Measurements from ENCODE around the gene MRPL17.

MRPL17 gene

DNA sequence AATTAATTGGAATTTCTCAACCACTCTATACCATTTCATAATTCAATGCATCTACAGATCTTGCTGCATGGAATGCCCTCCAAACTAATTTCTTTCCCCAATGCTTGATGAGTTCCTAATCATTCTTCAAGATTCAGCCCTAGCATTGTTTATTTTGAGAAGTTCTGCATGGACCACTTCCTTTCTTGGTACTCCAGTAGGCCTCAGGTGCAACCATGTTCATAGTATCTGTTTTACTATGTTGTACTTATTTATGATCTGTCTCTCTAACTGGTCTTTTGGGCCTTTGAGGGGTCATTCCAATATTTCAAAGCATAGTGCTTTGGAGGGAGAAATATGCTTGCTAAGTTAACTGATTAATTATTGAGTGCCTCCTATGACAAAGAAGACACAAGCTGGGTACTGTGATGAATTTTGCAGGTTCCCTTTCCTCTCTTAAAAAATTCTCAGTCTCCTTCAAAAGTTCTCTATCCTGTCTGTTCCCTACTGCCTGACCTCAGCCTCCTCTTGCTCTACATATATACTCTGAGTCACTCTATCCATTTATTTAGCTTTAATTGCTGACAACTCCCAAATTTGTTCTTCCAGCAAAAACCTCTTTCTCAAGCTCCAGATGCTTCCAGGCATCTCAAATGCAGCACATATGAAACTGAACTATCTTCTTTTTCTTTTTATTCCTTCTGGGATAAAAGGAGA is 9.5 kb downstream of the MRPL17 start:
- peak overlapping the region; percentile 7; the same call in 1 of the 2 replicates for H3K4me2 ChIP-seq (ENCODE audit: low read length)
- no peak overlapping the region for H3K4me3 ChIP-seq (ENCODE audit: low read length)
- no peaks in the 10 kb centered on the region for H4K20me1 ChIP-seq (ENCODE audit: insufficient read depth, low read length)
- no peak overlapping the region for H3K27ac ChIP-seq (ENCODE audit: low read length)
- H2AFZ ChIP-seq (ENCODE audit: low read depth, low read length), result no peak overlapping the region
- H3K79me2 ChIP-seq (ENCODE audit: low read length), result no peaks in the 10 kb centered on the region
- TF ChIP-seq, protein P1, sequence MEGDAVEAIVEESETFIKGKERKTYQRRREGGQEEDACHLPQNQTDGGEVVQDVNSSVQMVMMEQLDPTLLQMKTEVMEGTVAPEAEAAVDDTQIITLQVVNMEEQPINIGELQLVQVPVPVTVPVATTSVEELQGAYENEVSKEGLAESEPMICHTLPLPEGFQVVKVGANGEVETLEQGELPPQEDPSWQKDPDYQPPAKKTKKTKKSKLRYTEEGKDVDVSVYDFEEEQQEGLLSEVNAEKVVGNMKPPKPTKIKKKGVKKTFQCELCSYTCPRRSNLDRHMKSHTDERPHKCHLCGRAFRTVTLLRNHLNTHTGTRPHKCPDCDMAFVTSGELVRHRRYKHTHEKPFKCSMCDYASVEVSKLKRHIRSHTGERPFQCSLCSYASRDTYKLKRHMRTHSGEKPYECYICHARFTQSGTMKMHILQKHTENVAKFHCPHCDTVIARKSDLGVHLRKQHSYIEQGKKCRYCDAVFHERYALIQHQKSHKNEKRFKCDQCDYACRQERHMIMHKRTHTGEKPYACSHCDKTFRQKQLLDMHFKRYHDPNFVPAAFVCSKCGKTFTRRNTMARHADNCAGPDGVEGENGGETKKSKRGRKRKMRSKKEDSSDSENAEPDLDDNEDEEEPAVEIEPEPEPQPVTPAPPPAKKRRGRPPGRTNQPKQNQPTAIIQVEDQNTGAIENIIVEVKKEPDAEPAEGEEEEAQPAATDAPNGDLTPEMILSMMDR (IDR thresholded peaks at IDR 0.05; ENCODE audit: low read depth, low read length), result no peak
- no peak overlapping the region for H3K9ac ChIP-seq (ENCODE audit: low read length)
- no peaks in the 10 kb centered on the region for H3K27me3 ChIP-seq (ENCODE audit: low read depth, low read length)
- H3K9me3 ChIP-seq (ENCODE audit: insufficient read depth, low read length), result no peaks in the 10 kb centered on the region
- H3K36me3 ChIP-seq (replicated peaks; ENCODE audit: low read depth, low read length), result peaks cover 4% of the 10 kb centered on the region
- H3K4me1 ChIP-seq (ENCODE audit: low read length), result peaks cover 11% of the 10 kb centered on the region

DNA sequence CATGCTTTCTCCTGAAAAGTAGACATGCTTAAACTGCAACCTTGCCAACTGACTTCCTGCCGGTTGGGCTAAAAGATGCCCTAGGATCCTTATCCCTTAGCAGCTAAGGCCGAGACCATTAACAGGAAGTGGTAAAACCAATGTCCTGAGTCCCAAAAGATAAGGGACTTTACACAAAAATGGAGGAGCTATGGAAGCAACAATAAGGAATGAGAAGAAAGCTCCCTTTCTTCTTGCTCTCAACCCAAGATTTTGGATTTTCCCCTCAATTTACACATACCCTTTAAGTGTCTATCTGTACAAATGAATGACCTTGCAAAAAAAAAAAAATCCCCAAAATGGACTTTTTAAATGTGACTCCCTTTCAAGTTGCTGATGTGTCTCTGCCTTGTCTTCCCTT is 11.1 kb downstream of the MRPL17 start:
- no peaks in the 10 kb centered on the region for H3K27me3 ChIP-seq (ENCODE audit: low read depth, low read length)
- no peak overlapping the region for H3K4me3 ChIP-seq (ENCODE audit: low read length)
- no peaks in the 10 kb centered on the region for H4K20me1 ChIP-seq (ENCODE audit: insufficient read depth, low read length)
- H2AFZ ChIP-seq (ENCODE audit: low read depth, low read length), result no peak overlapping the region
- peaks cover 17% of the 10 kb centered on the region for H3K4me1 ChIP-seq (ENCODE audit: low read length)
- H3K4me2 ChIP-seq (ENCODE audit: low read length), result no peak overlapping the region
- no peaks in the 10 kb centered on the region for H3K9me3 ChIP-seq (ENCODE audit: insufficient read depth, low read length)
- H3K9ac ChIP-seq (ENCODE audit: low read length), result no peak overlapping the region
- TF ChIP-seq, protein P1 (IDR thresholded peaks at IDR 0.05; ENCODE audit: low read depth, low read length), result no peak
- no peak for TF ChIP-seq EZH2phosphoT487 (IDR thresholded peaks at IDR 0.05; ENCODE audit: low read depth)
- no peaks in the 10 kb centered on the region for H3K79me2 ChIP-seq (ENCODE audit: low read length)
- H3K27ac ChIP-seq (ENCODE audit: low read length), result no peak overlapping the region
- peaks cover 2% of the 10 kb centered on the region for H3K36me3 ChIP-seq (replicated peaks; ENCODE audit: low read depth, low read length)

DNA sequence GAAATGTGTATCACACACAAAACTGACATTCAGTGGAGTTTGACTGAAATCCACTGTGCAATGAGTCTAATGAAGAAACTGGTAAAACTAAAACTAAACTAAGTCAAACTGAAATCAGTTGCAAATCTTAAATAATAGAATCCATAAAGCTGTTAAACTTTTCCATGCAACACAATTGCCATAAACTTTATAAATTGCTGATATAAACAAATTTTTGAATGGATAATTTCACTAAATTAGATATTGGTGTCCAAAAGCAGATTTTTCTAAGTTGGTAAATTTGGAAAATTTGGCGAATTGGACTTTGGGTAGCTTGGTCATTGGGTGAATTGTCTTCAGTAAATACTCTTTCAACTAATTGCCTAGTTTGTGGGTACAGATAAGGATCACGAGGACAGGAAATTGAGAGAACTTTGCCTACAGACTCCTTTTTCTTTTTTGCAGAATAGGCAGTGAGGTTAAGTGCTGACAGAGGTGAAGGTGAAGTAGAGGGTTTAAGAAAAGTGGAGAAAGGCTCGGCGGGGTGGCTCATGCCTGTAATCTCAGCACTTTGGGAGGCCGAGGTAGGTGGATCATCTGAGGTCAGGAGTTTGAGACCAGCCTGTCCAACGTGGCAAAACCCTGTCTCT is 12.8 kb downstream of the MRPL17 start:
- Histone ChIP-seq H3K27me3 (ENCODE audit: low read depth, low read length) (no peaks in the 10 kb centered on the region), H3K27ac (ENCODE audit: low read length) (no peak overlapping the region), H3K4me3 (ENCODE audit: low read length) (no peak overlapping the region), H3K79me2 (ENCODE audit: low read length) (no peaks in the 10 kb centered on the region), H2AFZ (ENCODE audit: low read depth, low read length) (no peak overlapping the region), H3K9ac (ENCODE audit: low read length) (no peak overlapping the region), H4K20me1 (ENCODE audit: insufficient read depth, low read length) (no peaks in the 10 kb centered on the region), H3K9me3 (ENCODE audit: insufficient read depth, low read length) (no peaks in the 10 kb centered on the region), H3K36me3 (replicated peaks; ENCODE audit: low read depth, low read length) (peaks cover 2% of the 10 kb centered on the region), H3K4me2 (ENCODE audit: low read length) (no peak overlapping the region), H3K4me1 (ENCODE audit: low read length) (peaks cover 17% of the 10 kb centered on the region)
- TF ChIP-seq, protein P1 (IDR thresholded peaks at IDR 0.05; ENCODE audit: low read depth, low read length), result no peak
- no peak for TF ChIP-seq EZH2phosphoT487 (IDR thresholded peaks at IDR 0.05; ENCODE audit: low read depth)

DNA sequence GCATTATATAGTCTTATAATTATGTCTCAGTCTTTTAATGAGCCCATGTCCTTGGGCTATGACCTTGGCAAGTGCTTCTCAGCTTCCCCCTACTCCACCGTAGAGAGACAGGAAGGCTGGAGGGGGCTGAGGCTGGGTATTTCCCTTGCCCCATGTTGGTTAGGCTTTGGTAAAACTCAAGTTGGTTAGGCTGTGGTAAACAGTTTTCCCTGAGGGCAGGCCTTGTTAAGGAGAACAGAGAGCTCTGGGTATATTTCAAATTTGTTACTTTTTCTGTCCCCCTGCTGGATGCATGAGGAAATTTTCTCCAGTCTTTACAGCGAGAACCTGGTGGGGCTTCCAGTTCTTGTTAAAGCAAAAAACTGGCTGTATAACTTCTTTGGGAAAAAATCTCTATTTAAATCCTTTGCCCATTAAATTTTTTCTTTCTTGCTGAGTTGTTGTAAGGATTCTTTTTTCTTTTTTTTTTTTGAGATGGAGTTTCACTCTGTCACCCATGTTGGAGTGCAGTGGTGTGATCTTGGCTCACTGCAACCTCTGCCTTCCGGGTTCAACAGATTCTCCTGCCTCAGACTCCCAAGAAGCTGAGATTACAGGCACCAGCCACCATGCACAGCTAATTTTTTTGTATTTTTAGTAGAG is 15.3 kb downstream of the MRPL17 start:
- Histone ChIP-seq H2AFZ (ENCODE audit: low read depth, low read length) (peak overlapping the region; percentile 75; the same call in 1 of the 2 replicates), H3K36me3 (replicated peaks; ENCODE audit: low read depth, low read length) (no peaks in the 10 kb centered on the region), H3K9me3 (ENCODE audit: insufficient read depth, low read length) (no peaks in the 10 kb centered on the region), H4K20me1 (ENCODE audit: insufficient read depth, low read length) (no peaks in the 10 kb centered on the region), H3K27ac (ENCODE audit: low read length) (no peak overlapping the region), H3K4me2 (ENCODE audit: low read length) (peak overlapping the region; percentile 0; the same call in 1 of the 2 replicates), H3K79me2 (ENCODE audit: low read length) (no peaks in the 10 kb centered on the region), H3K9ac (ENCODE audit: low read length) (no peak overlapping the region), H3K27me3 (ENCODE audit: low read depth, low read length) (no peaks in the 10 kb centered on the region), H3K4me3 (ENCODE audit: low read length) (no peak overlapping the region), H3K4me1 (ENCODE audit: low read length) (peaks cover 7% of the 10 kb centered on the region)
- TF ChIP-seq EZH2phosphoT487 (IDR thresholded peaks at IDR 0.05; ENCODE audit: low read depth), result no peak
- TF ChIP-seq, protein P1 (IDR thresholded peaks at IDR 0.05; ENCODE audit: low read depth, low read length), result peak; percentile 47

Data from OCI-LY3 (cell line).